Measurements from ENCODE around the gene TPP2.

The TPP2 gene

GRCh38 chr13:102694937-102695336 lies 98.2 kb downstream of the TPP2 start, which contains the start of gene METTL21C:
METTL21C (minus strand) TSS chr13:102695044; CDS start chr13:102694498, 546 bp downstream.
- no peak for DNase-seq

GRCh38 chr13:102696465-102696864 lies 99.7 kb downstream of the TPP2 start:
- DNase-seq = no peak

GRCh38 chr13:102697264-102697663 lies 100.5 kb downstream of the TPP2 start:
- no peak for DNase-seq

GRCh38 chr13:102697929-102698648 lies 101.3 kb downstream of the TPP2 start:
- no peak for DNase-seq

GRCh38 chr13:102698649-102698980 lies 101.8 kb downstream of the TPP2 start:
- DNase-seq = no peak

GRCh38 chr13:102699504-102699903 lies 102.7 kb downstream of the TPP2 start:
- no peak for DNase-seq

GRCh38 chr13:102700088-102701031 lies 103.6 kb downstream of the TPP2 start:
- no peak for DNase-seq

- no peak for DNase-seq
These were observed 104.5 kb downstream of the TPP2 start for GRCh38 chr13:102701331-102701730.

GRCh38 chr13:102702965-102703725 lies 106.4 kb downstream of the TPP2 start:
- DNase-seq = no peak

GRCh38 chr13:102703726-102704035 lies 106.9 kb downstream of the TPP2 start:
- no peak for DNase-seq

- no peak for DNase-seq
These were observed 107.7 kb downstream of the TPP2 start for GRCh38 chr13:102704238-102705058.

GRCh38 chr13:102707467-102707866 lies 110.7 kb downstream of the TPP2 start:
- DNase-seq = no peak

GRCh38 chr13:102708211-102708610 lies 111.4 kb downstream of the TPP2 start:
- no peak for DNase-seq

GRCh38 chr13:102708991-102709390 lies 112.2 kb downstream of the TPP2 start:
- no peak for DNase-seq

GRCh38 chr13:102709536-102709935 lies 112.8 kb downstream of the TPP2 start:
- no peak for DNase-seq

- DNase-seq = no peak
These were observed 113.5 kb downstream of the TPP2 start for GRCh38 chr13:102710261-102710679.

GRCh38 chr13:102715447-102715846 lies 118.7 kb downstream of the TPP2 start:
- no peak for DNase-seq

- DNase-seq = no peak
These were observed 122.0 kb downstream of the TPP2 start for GRCh38 chr13:102718746-102719145.

- peak in 1 of 5 donors; percentile 7 for DNase-seq
These were observed 125.0 kb downstream of the TPP2 start for GRCh38 chr13:102721800-102722231.

GRCh38 chr13:102724923-102725322 lies 128.1 kb downstream of the TPP2 start:
- peak in 1 of 5 donors; percentile 8 for DNase-seq

- peak in 1 of 5 donors; percentile 36 for DNase-seq
These were observed 129.6 kb downstream of the TPP2 start for GRCh38 chr13:102726430-102726829.

Measured in T-helper 1 cell (primary cell).